OCI-LY7 (cell line): Measurements from ENCODE around the gene RANBP3L. TPM values are rescaled to one million over a fixed set of nuclear protein-coding genes. Genes with fewer than 3 reads are reported as not detected.

Experiments used
- BruUV-seq: library from RNA; stranded (reverse); fragments of 400-500 nt; replicated peaks from 2 replicates; lab custom pipeline; 2021; lab: Mats Ljungman, UMichigan
- CTCF ChIA-PET: fragments of 300-600 bp; sonication (Branson Sonifier 250); formaldehyde crosslinking; loops from one replicate; lab custom pipeline; 2022; ENCODE audit warnings: antibody characterized with exemption; ENCODE audit not compliant: unreplicated experiment; lab: Charles Lee
- POLR2A ChIA-PET: fragments of 300-600 bp; sonication (Branson Sonifier 250); formaldehyde crosslinking; loops from one replicate; lab custom pipeline; 2022; ENCODE audit warnings: antibody characterized with exemption; lab: Charles Lee
- DNase-seq: peaks from one replicate; pipeline ENCODE4 v3.0.0-alpha.2; 2015; ENCODE audit warnings: low spot score
- H2AFZ ChIP-seq: fragments of 200-600 bp; sonication (generic), shearing (Covaris generic); 2 replicates; pipeline ENCODE4 v1.6.1; 2014; ENCODE audit warnings: mild to moderate bottlenecking, antibody characterized with exemption, low read length, moderate library complexity
- H3K27ac ChIP-seq: fragments of 200-600 bp; sonication (generic); 2 replicates; pipeline ENCODE4 v1.5.1; 2014; ENCODE audit warnings: mixed run types, low read depth, mild to moderate bottlenecking, moderate library complexity, low read length, inconsistent platforms; ENCODE audit not compliant: poor library complexity, severe bottlenecking
- H3K36me3 ChIP-seq: fragments of 200-600 bp; sonication (generic); 2 replicates; pipeline ENCODE4 v1.6.1; 2014; ENCODE audit warnings: mild to moderate bottlenecking, antibody characterized with exemption, low read length, moderate library complexity, mixed read lengths; ENCODE audit not compliant: insufficient read depth
- H3K4me1 ChIP-seq: fragments of 200-600 bp; sonication (generic); 2 replicates; pipeline ENCODE4 v1.5.1; 2014; ENCODE audit warnings: mild to moderate bottlenecking, low read length; ENCODE audit not compliant: insufficient read depth, poor library complexity, severe bottlenecking
- H3K4me2 ChIP-seq: fragments of 200-600 bp; sonication (generic); 2 replicates; pipeline ENCODE4 v1.6.1; 2014; ENCODE audit warnings: mild to moderate bottlenecking, low read length
- H3K4me3 ChIP-seq: fragments of 200-600 bp; sonication (generic); 2 replicates; pipeline ENCODE4 v1.5.1; 2014; ENCODE audit warnings: mild to moderate bottlenecking, low read depth, low read length; ENCODE audit not compliant: poor library complexity, severe bottlenecking
- H3K79me2 ChIP-seq: fragments of 200-600 bp; sonication (generic); 2 replicates; pipeline ENCODE4 v1.6.1; 2016; ENCODE audit warnings: low read depth, mild to moderate bottlenecking, low read length, moderate library complexity, mixed read lengths; ENCODE audit not compliant: insufficient read depth
- H3K9me2 ChIP-seq: fragments of 200-600 bp; sonication (generic); 2 replicates; pipeline ENCODE4 v1.6.1; 2016; ENCODE audit warnings: mild to moderate bottlenecking, low read length, mixed read lengths; ENCODE audit not compliant: insufficient read depth
- H3K9me3 ChIP-seq: fragments of 200-600 bp; sonication (generic); 2 replicates; pipeline ENCODE4 v1.6.1; 2014; ENCODE audit warnings: mild to moderate bottlenecking, mixed run types, low read length, mixed read lengths
- H4K20me1 ChIP-seq: fragments of 200-600 bp; sonication (generic); 2 replicates; pipeline ENCODE4 v1.6.1; 2014; ENCODE audit warnings: mild to moderate bottlenecking, antibody characterized with exemption, low read length, moderate library complexity, mixed read lengths; ENCODE audit not compliant: insufficient read depth
- EZH2phosphoT487 ChIP-seq: fragments of 200-600 bp; sonication (generic); IDR thresholded peaks from 2 replicates; pipeline ENCODE4 v1.6.1; 2018; ENCODE audit warnings: low read depth, borderline replicate concordance, mild to moderate bottlenecking, mixed run types, antibody characterized with exemption, low read length, moderate library complexity, mixed read lengths
- intact Hi-C: fragments of 100-400 bp; cut with micrococcal nuclease; formaldehyde crosslinking; loops from one replicate; pipeline ENCODE4 v1.10.0; 2022; ENCODE audit not compliant: unreplicated experiment
- total RNA-seq, 2 experiments: library from RNA; depleted of rRNA in 1 of 2; stranded (reverse); fragments of >200 nt in 1 of 2; shearing (Covaris generic) in 1 of 2; gene quantifications; 2 replicates each; pipeline ENCODE4 v1.2.3, GENCODE V29; 2014 to 2022
- TF ChIP-seq, protein P1 (sequence below): fragments of 200-600 bp; sonication (generic); conservative IDR thresholded peaks from 2 replicates; pipeline ENCODE4 v1.5.1; 2014; ENCODE audit warnings: mild to moderate bottlenecking, antibody characterized with exemption, low read length, moderate library complexity, mixed read lengths

RANBP3L gene
- total RNA-seq, 2 experiments from 2014 or later, result not detected

GRCh38 chr5:36251218-36251617 lies 50.5 kb downstream of the RANBP3L start:
- no peak overlapping the region for H3K4me2 ChIP-seq
- intact Hi-C loops, result no loop called here
- TF ChIP-seq, protein P1, sequence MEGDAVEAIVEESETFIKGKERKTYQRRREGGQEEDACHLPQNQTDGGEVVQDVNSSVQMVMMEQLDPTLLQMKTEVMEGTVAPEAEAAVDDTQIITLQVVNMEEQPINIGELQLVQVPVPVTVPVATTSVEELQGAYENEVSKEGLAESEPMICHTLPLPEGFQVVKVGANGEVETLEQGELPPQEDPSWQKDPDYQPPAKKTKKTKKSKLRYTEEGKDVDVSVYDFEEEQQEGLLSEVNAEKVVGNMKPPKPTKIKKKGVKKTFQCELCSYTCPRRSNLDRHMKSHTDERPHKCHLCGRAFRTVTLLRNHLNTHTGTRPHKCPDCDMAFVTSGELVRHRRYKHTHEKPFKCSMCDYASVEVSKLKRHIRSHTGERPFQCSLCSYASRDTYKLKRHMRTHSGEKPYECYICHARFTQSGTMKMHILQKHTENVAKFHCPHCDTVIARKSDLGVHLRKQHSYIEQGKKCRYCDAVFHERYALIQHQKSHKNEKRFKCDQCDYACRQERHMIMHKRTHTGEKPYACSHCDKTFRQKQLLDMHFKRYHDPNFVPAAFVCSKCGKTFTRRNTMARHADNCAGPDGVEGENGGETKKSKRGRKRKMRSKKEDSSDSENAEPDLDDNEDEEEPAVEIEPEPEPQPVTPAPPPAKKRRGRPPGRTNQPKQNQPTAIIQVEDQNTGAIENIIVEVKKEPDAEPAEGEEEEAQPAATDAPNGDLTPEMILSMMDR, result no peak
- TF ChIP-seq EZH2phosphoT487, result no peak

DNA sequence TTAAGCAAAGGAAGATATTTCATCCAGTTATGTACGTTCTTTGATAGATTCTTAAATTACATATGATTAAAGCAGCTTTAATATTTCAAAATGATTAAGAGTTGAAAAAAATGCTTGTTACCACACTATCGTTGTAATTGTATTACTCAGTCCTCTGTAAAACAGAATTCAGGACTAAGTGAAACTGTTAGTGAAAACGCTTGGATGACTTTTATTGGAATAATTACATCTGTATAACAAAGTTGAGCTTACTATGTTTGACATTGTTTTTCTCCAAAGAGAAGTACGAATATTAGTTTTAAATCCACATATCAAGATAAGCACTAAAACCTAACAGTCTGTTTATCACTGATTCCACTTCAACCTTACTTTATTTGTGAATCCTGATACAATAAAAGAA lies 51.3 kb downstream of the RANBP3L start:
- intact Hi-C loops, result no loop called here
- Histone ChIP-seq H3K79me2 (no peaks in the 10 kb centered on the region), H3K9me3 (no peaks in the 10 kb centered on the region), H4K20me1 (no peaks in the 10 kb centered on the region), H3K36me3 (no peaks in the 10 kb centered on the region), H3K4me1 (peaks cover 7% of the 10 kb centered on the region), H3K4me2 (no peak overlapping the region), H2AFZ (no peak overlapping the region), H3K27ac (no peak overlapping the region), H3K9me2 (no peaks in the 10 kb centered on the region), H3K4me3 (no peak overlapping the region)
- BruUV-seq, result no TSS peak
- POLR2A ChIA-PET, result interaction anchor here (0.8 to 4.2 kb wide), 5 partner anchors 8 to 139 kb away, joined by 3 to 21 read pairs (median 4); partner anchors contain the start of gene NADK2
- TF ChIP-seq, protein P1, result no peak
- TF ChIP-seq EZH2phosphoT487, result no peak
- CTCF ChIA-PET, result no interaction called here
- no peak for DNase-seq

More at GRCh38 chr5:36251218-36251617, 50.5 kb downstream of the RANBP3L start:
- H3K9me2 ChIP-seq, result no peaks in the 10 kb centered on the region
- H3K4me1 ChIP-seq, result peaks cover 7% of the 10 kb centered on the region
- ChIA-PET CTCF (no interaction called here), POLR2A (interaction anchor here (1.0 to 4.2 kb wide), 5 partner anchors 9 to 100 kb away, joined by 3 to 21 read pairs (median 3); partner anchors contain the start of genes LMBRD2, NADK2 and SKP2)
- H2AFZ ChIP-seq, result no peak overlapping the region; the same call in 1 of the 2 replicates
- no TSS peak for BruUV-seq
- DNase-seq, result peak; percentile 24
- no peaks in the 10 kb centered on the region for H3K36me3 ChIP-seq
- H3K4me3 ChIP-seq, result no peak overlapping the region
- no peaks in the 10 kb centered on the region for H4K20me1 ChIP-seq
- no peak overlapping the region for H3K27ac ChIP-seq
- no peaks in the 10 kb centered on the region for H3K9me3 ChIP-seq
- no peaks in the 10 kb centered on the region for H3K79me2 ChIP-seq

DNA sequence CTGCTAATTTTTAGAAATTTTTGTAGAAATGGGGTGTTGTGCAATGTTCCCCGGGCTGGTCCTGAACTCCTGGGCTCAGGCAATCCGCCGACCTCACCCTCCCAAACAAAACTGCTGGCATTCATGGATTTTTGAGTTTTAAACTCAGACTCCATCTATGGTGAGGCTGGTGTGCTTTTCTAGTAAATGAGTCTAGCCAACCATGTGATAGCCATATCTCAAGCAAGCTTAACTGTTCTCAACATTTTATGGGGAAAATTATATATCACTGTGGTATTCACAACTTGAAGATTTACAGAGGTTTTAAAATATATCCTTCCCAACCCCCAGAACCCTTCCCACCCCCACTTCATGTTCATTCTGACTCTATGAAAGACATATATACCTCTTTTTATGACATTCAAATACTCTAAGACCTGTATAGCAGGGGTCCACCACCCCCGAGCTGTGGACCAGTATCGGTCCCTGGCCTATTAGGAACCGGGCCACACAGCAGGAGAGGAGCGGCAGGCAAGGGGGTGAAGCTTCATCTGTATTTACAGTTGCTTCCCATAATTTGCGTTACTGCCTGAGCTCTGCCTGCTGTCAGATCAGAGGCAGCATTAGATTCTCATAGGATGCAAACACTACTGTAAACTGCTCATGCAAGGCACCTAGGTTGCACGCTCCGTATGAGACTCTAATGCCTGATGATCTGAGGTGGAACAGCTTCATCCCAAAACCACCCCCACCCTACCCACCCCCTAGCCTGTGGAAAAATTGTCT lies 55.5 kb downstream of the RANBP3L start:
- TF ChIP-seq EZH2phosphoT487, result no peak
- TF ChIP-seq, protein P1, result no peak
- Histone ChIP-seq H3K4me2 (no peak overlapping the region), H3K9me3 (no peaks in the 10 kb centered on the region), H4K20me1 (no peaks in the 10 kb centered on the region), H3K4me1 (peaks cover 15% of the 10 kb centered on the region), H3K79me2 (peaks cover 5% of the 10 kb centered on the region; the same call in 1 of the 2 replicates), H3K36me3 (no peaks in the 10 kb centered on the region), H3K4me3 (no peak overlapping the region), H3K27ac (no peak overlapping the region), H3K9me2 (no peaks in the 10 kb centered on the region), H2AFZ (no peak overlapping the region)
- intact Hi-C loops, result no loop called here
- no TSS peak for BruUV-seq
- CTCF ChIA-PET, result no interaction called here
- DNase-seq, result no peak
- POLR2A ChIA-PET, result interaction anchor here (0.7 to 1.6 kb wide), 3 partner anchors 9 to 1288 kb away, joined by 3 to 8 read pairs (median 3); no protein-coding TSS in a partner anchor
